Measurements from ENCODE around the gene KCTD1. TPM values are rescaled to one million over a fixed set of nuclear protein-coding genes. Genes with fewer than 3 reads are reported as not detected.

KCTD1 gene
- total RNA-seq, 4 donors from 2014 or later: 25.3 to 62.0 (median 51.3) TPM

- intact Hi-C loops (cut with DNase I; ENCODE audit: low total_unique reads): no loop called here
- no peak for TF ChIP-seq CTCF (IDR thresholded peaks at IDR 0.05)
- H3K4me3 ChIP-seq (ENCODE audit: low read depth, poor library complexity, severe bottlenecking): no peak overlapping the region
- 83 to 94% methylated on average over 2 of the region's 2 CpGs for WGBS, 2 donors
- DNase-seq (ENCODE audit: low spot score in 2 of 2): no peak
Observed at GRCh38 chr18:26526966-26527234, 21.5 kb downstream of the KCTD1 start.

DNA sequence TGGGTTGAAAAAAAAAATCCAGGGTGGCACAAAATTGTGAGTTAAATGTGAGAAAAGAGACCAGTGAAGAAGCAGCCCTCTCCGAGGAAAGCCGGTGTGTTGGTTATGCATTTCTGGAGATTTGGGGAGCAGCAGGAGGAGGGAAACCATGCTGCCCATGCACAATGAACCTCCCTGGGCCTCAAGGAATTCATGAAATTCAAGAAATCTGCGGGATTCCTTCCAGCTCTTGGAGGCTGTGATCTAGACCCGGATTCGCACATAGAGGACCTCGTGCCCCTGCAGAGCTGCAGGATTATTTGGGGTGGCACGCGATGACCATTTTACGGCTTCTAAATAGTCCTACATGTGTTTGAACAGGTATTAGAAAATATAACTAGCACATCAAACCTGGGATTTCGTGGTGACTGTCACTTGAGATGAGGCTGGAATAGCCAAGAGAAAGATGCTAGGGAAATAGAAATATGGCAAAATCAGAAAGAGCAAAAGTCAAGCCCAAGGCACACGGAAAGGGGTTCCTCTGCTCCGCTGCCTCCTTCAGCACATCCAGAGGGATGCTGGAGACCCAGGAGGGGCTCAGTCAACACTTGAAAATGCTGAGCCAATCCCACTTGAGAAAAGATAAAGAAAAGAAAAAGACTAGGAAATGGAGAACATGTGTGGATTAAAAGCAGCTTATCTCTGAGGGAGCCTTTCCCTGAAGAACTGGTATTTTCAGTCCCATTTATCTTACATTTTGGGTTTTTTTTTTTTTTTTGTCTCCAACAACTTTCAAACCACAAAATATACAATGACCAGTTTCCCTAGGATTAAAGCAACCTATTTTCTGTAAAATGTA is 22.0 kb downstream of the KCTD1 start:
- no peak for TF ChIP-seq POLR2A (IDR thresholded peaks at IDR 0.05)
- no peak for TF ChIP-seq CTCF (IDR thresholded peaks at IDR 0.05)
- intact Hi-C loops (cut with DNase I; ENCODE audit: low total_unique reads): no loop called here
- DNase-seq (ENCODE audit: low spot score in 2 of 2): no peak
- 84 to 88% methylated on average over 12 of the region's 12 CpGs for WGBS, 2 donors
- no peak overlapping the region for H3K4me3 ChIP-seq (ENCODE audit: low read depth, poor library complexity, severe bottlenecking)

DNA sequence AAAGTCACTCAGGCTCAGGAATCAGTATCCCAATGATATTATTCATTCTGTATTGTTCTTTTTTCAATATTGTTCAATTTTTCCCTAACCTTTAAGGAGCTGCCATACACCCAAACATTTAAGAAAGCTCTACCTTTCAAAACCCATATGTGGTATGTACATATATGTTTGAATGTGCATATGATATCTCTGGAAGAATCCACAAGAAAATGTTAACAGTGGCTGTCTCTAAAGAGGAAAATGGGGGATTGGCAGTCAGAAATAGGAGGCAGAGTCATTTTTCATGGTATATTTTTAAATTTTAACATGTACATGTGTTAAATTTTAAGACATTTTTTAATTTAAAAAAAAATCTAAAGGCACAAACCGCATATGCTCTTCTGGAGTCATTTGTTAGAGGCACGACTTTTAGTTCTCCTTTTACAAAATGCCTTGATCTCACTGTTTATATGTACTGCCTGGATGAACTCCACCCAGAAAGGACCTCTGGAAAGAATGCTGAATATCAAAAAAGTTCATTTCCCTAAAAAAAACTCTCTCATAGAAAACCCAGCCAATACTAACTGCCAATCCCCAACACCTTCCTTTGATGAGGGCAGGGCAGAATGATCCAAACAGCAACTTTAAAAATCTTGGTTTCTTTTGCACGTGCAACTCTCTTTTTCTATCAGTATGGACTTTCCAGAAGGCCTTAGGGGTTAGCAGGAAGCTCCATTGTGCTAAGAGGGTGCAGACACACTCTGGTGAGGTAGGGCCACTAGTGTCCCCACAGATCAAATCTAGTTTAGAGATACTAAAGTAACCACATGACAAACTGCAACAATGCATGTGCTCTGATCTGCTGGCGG is 23.6 kb downstream of the KCTD1 start:
- intact Hi-C loops (cut with DNase I; ENCODE audit: low total_unique reads): no loop called here
- TF ChIP-seq POLR2A (IDR thresholded peaks at IDR 0.05): no peak
- TF ChIP-seq CTCF (IDR thresholded peaks at IDR 0.05): no peak
- no peak overlapping the region for H3K4me3 ChIP-seq (ENCODE audit: low read depth, poor library complexity, severe bottlenecking)
- DNase-seq (ENCODE audit: low spot score in 2 of 2): no peak
- 70 to 80% methylated on average over 4 of the region's 4 CpGs for WGBS, 2 donors

DNA sequence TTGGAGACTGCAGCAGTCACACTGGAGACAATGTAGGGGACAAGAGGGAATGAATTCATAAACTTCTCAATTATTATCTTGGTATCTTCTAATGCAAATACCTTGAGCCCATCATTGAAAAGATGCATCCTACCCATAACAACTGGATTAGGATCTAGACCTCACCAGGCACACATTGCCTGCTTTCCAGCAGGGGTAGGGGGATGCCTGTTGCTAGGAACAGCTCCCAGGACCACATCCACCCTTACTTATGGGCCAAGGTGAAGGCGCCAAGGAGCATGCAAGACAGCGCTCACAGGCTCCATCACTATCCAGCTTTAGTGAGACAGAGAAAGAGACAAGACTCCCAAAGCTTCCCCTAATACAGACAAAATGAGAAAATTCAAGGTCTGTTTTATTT is 24.4 kb downstream of the KCTD1 start:
- no peak overlapping the region for H3K4me3 ChIP-seq (ENCODE audit: low read depth, poor library complexity, severe bottlenecking)
- no peak for TF ChIP-seq POLR2A (IDR thresholded peaks at IDR 0.05)
- no peak for DNase-seq (ENCODE audit: low spot score in 2 of 2)
- intact Hi-C loops (cut with DNase I; ENCODE audit: low total_unique reads): no loop called here
- WGBS, 2 donors: 97 to 100% methylated on average over 2 of the region's 2 CpGs

- TF ChIP-seq POLR2A (IDR thresholded peaks at IDR 0.05): no peak
- no peak for TF ChIP-seq CTCF (IDR thresholded peaks at IDR 0.05)
- intact Hi-C loops (cut with DNase I; ENCODE audit: low total_unique reads): no loop called here
- 69 to 71% methylated on average over 4 of the region's 4 CpGs for WGBS, 2 donors
- H3K4me3 ChIP-seq (ENCODE audit: low read depth, poor library complexity, severe bottlenecking): no peak overlapping the region
- no peak for DNase-seq (ENCODE audit: low spot score in 2 of 2)
Observed at GRCh38 chr18:26521617-26522016, 26.7 kb downstream of the KCTD1 start.

GRCh38 chr18:26520974-26521373 is 27.4 kb downstream of the KCTD1 start:
- H3K4me3 ChIP-seq (ENCODE audit: low read depth, poor library complexity, severe bottlenecking): no peak overlapping the region
- TF ChIP-seq CTCF (IDR thresholded peaks at IDR 0.05) (no peak), POLR2A (IDR thresholded peaks at IDR 0.05) (no peak)
- intact Hi-C loops (cut with DNase I; ENCODE audit: low total_unique reads): no loop called here
- WGBS, 2 donors: 93 to 98% methylated on average over 3 of the region's 3 CpGs
- DNase-seq (ENCODE audit: low spot score in 2 of 2): no peak

Data from lower leg skin (tissue), 4 donors.